ENCODE results near the gene ZNF354C. TPM values are rescaled to one million over a fixed set of nuclear protein-coding genes. Genes with fewer than 3 reads are reported as not detected.

The ZNF354C gene
- total and polyA plus RNA-seq, 2 of the 8 experiments (the other 6 are each of a cell fraction or from before 2014, with no cell fraction given) = 0.85 to 2.3 TPM

DNA sequence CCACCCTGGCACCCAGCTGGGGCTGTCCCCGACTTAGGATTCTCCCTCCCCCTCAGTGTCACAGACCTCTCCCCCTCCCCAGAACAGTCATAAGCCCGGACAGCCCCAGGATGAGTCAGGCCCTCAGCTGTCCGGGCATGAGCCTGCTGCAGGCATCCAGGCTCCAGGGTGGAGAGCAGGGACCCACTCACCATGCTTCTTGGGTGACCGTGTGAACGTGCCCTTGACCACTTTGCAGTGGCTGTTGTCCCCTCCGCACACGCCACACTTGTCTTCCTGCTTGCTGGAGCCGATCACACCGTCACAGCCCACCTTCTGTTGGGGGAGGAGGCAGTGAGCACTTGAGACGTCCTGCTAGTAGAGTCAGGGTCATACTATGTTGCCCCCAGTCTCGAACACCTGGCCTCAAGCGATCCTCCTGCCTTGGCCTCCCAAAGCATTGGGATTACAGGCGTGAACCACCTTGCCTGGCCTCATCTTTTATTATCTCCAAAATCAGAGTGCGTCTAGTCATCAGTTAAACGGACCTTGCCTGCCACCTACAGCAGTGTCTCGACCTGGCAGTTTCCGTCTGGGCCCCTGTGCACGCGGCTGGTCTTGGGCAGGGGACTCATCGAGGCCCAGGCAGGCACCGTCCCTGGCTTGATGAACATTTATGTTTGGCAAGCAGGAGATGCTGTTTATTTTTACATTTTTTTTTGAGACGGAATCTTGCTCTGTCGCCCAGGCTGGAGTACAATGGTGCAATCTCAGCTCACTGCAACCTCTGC is 72.6 kb downstream of the ZNF354C start:
- no peak overlapping the region for H3K9ac ChIP-seq (replicated peaks in 1 of 4; ENCODE audit: extremely low read depth in 1 of 4, low read depth in 3 of 4, low read length in 3 of 4)
- FAIRE-seq (no peak), DNase-seq (ENCODE audit: low read depth in 1 of 2, low spot score in 2 of 2) (no peak)
- no peak overlapping the region for H3K27ac ChIP-seq (ENCODE audit: low read depth, low read length)
- peaks cover 7 to 9% of the 10 kb centered on the region in 2 experiments; a peak in 2 of 4 replicates for H3K9me3 ChIP-seq (ENCODE audit: insufficient read depth in 2 of 2, low read depth in 1 of 2, low read length in 1 of 2)
- no peak overlapping the region for H2AK5ac ChIP-seq (ENCODE audit: low read depth, low read length)
- no peak overlapping the region for H2BK120ac ChIP-seq (replicated peaks; ENCODE audit: low read depth, low read length)
- H2BK20ac ChIP-seq (ENCODE audit: low read length) = no peak overlapping the region
- no peaks in the 10 kb centered on the region for H3K36me3 ChIP-seq (ENCODE audit: control insufficient read depth in 2 of 4, insufficient read depth in 4 of 4, low read length in 3 of 4)
- POLR2A ChIA-PET (ENCODE audit: partially characterized antibody) = no interaction called here
- H2BK15ac ChIP-seq (ENCODE audit: low read length) = no peak overlapping the region
- no peak overlapping the region for H2BK5ac ChIP-seq (ENCODE audit: low read depth, low read length)
- no peak overlapping the region for H3K4ac ChIP-seq (replicated peaks; ENCODE audit: insufficient read length, low read depth, low read length)
- no peak overlapping the region for H3K4me2 ChIP-seq (ENCODE audit: insufficient read depth in 1 of 2, low read depth in 2 of 2, low read length in 2 of 2)
- H4K91ac ChIP-seq (replicated peaks; ENCODE audit: insufficient read length, low read length) = no peak overlapping the region
- no peaks in the 10 kb centered on the region for H3K23me2 ChIP-seq (ENCODE audit: low read depth, low read length)
- H3K27me3 ChIP-seq (replicated peaks in 1 of 4; ENCODE audit: control insufficient read depth in 3 of 4, extremely low read depth in 1 of 4, insufficient read depth in 3 of 4, low read length in 3 of 4) = no peaks in the 10 kb centered on the region
- H3K79me1 ChIP-seq (ENCODE audit: low read depth, low read length) = no peaks in the 10 kb centered on the region
- no peaks in the 10 kb centered on the region for H4K20me1 ChIP-seq (replicated peaks in 1 of 2; ENCODE audit: control insufficient read depth in 1 of 2, insufficient read depth in 2 of 2, low read length in 2 of 2)
- 87% methylated on average over 21 of the region's 23 CpGs; no CpG with 5 or more reads in 1 of the 2 experiments for WGBS, 2 experiments (ENCODE audit: extremely low coverage in 1 of 2, insufficient coverage in 1 of 2, insufficient read length in 1 of 2, insufficient replicate concordance in 2 of 2, low coverage in 1 of 2, low lambda C conversion rate in 2 of 2, missing lambda C conversion rate in 1 of 2)
- H3K56ac ChIP-seq (replicated peaks; ENCODE audit: insufficient read length, low read depth, low read length) = no peak overlapping the region
- H3K14ac ChIP-seq (ENCODE audit: insufficient read length) = no peak overlapping the region
- no peak overlapping the region for H3K18ac ChIP-seq (ENCODE audit: extremely low read depth, low read length)
- H3K79me2 ChIP-seq (ENCODE audit: control insufficient read depth in 1 of 2, insufficient read depth in 2 of 2, low read length in 2 of 2) = no peaks in the 10 kb centered on the region
- no peaks in the 10 kb centered on the region for H3K4me1 ChIP-seq (replicated peaks in 1 of 4; ENCODE audit: control insufficient read depth in 3 of 4, insufficient read depth in 4 of 4, low read length in 3 of 4)
- H2BK12ac ChIP-seq (ENCODE audit: low read depth, low read length) = no peak overlapping the region
- H4K5ac ChIP-seq (ENCODE audit: insufficient read length, low read depth, low read length) = no peak overlapping the region
- CTCF ChIA-PET (ENCODE audit: partially characterized antibody) = interaction anchor here (0.9 to 1.1 kb wide), 2 partner anchors 11 to 171 kb away, joined by 3 to 5 read pairs; no protein-coding TSS in a partner anchor
- H3K23ac ChIP-seq (ENCODE audit: insufficient read length) = no peak overlapping the region
- H3K4me3 ChIP-seq (ENCODE audit: extremely low read depth in 1 of 4, insufficient read depth in 2 of 4, low read depth in 3 of 4, low read length in 4 of 4) = no peak overlapping the region
- H4K8ac ChIP-seq (ENCODE audit: extremely low read depth, insufficient read depth, low read length) = peak overlapping the region; percentile 51; the same call in 1 of the 2 replicates
- no peak overlapping the region for H2AFZ ChIP-seq (ENCODE audit: low read length)
- TF ChIP-seq RAD21 (IDR thresholded peaks at IDR 0.05 in 1 of 2, conservative IDR thresholded peaks at IDR 0.05 in 1 of 2; ENCODE audit: low read depth in 2 of 2, low read length in 2 of 2) (peak; percentile 17 to 31; a peak in 3 of 4 replicates), EP300 (IDR thresholded peaks at IDR 0.05; ENCODE audit: borderline replicate concordance in 1 of 2, low read depth in 2 of 2, low read length in 2 of 2) (no peak)
